ENCODE measurements around the gene ADORA2A.

DNA sequence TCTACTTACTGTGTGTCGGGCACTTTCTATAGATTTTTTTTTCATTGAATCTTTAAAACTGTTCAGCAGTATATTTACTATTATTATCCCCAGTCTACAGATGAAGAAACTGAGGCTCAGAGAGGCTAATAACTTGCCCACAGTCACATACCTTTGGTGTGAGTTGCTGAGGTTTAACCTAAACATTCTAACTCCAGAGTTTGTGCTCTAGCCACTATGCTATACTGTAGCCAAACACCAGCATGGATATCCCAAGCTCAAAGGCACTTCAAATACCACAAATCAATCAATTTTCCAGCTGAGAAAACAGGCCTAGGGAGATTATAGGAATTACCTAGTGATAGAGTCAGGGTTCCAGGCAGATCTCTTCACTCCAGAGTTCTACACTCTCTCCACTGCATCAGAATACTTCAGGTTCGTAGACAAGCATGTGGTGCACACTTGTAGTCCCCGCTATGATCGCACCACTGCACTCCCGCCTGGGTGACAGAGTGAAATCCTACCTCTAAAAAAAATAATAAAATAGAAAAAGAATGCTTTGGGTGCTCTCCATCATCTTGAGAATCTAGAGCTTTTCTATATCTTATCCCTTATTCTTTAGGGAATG is 47.4 kb downstream of the ADORA2A start:
- TF ChIP-seq, protein P1, sequence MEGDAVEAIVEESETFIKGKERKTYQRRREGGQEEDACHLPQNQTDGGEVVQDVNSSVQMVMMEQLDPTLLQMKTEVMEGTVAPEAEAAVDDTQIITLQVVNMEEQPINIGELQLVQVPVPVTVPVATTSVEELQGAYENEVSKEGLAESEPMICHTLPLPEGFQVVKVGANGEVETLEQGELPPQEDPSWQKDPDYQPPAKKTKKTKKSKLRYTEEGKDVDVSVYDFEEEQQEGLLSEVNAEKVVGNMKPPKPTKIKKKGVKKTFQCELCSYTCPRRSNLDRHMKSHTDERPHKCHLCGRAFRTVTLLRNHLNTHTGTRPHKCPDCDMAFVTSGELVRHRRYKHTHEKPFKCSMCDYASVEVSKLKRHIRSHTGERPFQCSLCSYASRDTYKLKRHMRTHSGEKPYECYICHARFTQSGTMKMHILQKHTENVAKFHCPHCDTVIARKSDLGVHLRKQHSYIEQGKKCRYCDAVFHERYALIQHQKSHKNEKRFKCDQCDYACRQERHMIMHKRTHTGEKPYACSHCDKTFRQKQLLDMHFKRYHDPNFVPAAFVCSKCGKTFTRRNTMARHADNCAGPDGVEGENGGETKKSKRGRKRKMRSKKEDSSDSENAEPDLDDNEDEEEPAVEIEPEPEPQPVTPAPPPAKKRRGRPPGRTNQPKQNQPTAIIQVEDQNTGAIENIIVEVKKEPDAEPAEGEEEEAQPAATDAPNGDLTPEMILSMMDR (IDR thresholded peaks at IDR 0.05), result no peak
- TF ChIP-seq POLR2AphosphoS5 (IDR thresholded peaks at IDR 0.05), result no peak

All from breast epithelium (tissue), 3 donors.